ENCODE data around the gene HIPK4. TPM values are rescaled to one million over a fixed set of nuclear protein-coding genes. Genes with fewer than 3 reads are reported as not detected.

Gene HIPK4
- total RNA-seq, 1 experiment from 2014 or later = 0.74 TPM

DNA sequence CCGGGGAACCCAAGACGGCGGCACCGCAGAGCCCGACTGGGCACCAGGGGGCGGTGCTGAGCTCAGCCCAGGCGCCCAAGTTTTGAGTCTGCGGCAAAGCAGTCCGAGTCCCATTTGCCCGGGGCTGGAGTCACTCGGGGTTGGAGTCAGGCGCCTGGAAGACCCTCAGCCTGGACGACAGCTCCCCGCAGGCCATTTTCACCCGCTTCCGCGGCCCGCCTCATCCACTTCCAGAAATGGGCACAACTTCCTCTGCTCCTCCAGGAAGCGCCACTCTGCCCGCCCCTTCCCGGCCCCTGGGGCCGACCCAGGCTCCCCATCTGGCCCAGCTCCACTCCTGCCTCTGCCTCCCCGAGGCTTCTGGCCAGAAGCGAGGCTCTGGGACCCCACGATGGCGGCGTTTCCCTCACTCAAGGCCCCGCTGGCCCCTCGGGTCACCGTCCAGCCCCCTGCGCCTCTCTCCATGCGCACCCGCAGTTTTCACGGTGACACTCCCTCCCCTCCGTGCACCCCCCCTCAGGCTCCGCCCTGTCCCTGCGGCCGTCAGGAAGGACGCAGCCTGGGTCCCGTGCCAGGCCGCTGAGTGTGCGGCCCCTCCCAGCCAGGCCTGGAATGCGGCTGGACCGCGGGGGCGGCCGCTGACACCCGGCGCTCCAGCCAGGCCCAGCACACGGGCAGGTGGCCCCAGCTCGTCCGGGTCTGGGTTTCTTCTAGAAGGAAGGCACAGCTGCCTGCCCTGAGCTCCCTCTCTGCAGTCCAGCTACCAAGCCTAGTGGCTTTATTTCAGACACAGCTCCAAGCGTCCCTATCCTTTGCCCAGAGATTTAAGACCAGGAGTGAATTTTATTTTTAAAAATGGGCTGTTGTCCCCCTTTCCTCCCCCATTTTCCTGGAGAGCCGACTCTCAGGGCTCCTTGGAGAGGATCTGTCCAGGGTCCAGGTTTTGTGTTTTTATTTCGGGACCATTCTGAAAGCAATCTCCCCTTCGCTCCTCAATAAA is 31.1 kb upstream of the HIPK4 start (continued):
- TF ChIP-seq, protein P1, sequence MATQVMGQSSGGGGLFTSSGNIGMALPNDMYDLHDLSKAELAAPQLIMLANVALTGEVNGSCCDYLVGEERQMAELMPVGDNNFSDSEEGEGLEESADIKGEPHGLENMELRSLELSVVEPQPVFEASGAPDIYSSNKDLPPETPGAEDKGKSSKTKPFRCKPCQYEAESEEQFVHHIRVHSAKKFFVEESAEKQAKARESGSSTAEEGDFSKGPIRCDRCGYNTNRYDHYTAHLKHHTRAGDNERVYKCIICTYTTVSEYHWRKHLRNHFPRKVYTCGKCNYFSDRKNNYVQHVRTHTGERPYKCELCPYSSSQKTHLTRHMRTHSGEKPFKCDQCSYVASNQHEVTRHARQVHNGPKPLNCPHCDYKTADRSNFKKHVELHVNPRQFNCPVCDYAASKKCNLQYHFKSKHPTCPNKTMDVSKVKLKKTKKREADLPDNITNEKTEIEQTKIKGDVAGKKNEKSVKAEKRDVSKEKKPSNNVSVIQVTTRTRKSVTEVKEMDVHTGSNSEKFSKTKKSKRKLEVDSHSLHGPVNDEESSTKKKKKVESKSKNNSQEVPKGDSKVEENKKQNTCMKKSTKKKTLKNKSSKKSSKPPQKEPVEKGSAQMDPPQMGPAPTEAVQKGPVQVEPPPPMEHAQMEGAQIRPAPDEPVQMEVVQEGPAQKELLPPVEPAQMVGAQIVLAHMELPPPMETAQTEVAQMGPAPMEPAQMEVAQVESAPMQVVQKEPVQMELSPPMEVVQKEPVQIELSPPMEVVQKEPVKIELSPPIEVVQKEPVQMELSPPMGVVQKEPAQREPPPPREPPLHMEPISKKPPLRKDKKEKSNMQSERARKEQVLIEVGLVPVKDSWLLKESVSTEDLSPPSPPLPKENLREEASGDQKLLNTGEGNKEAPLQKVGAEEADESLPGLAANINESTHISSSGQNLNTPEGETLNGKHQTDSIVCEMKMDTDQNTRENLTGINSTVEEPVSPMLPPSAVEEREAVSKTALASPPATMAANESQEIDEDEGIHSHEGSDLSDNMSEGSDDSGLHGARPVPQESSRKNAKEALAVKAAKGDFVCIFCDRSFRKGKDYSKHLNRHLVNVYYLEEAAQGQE (IDR thresholded peaks at IDR 0.05; ENCODE audit: low read depth) = no peak
- TF ChIP-seq ZFX (IDR thresholded peaks at IDR 0.05) (peak; percentile 59; the same call in 1 of the 2 replicates), ELF1 (IDR thresholded peaks at IDR 0.05; ENCODE audit: borderline replicate concordance, low read depth) (no peak; the same call in 1 of the 2 replicates), SIN3A (IDR thresholded peaks at IDR 0.05; ENCODE audit: low read depth) (peak; percentile 96; the same call in 1 of the 2 replicates), POLR2AphosphoS5 (IDR thresholded peaks at IDR 0.05; ENCODE audit: low read depth, low read length) (peak; percentile 93), CBX3 (IDR thresholded peaks at IDR 0.05; ENCODE audit: low read depth) (peak; percentile 82), EZH2 (IDR thresholded peaks at IDR 0.05) (no peak), JUND (IDR thresholded peaks at IDR 0.05) (peak; percentile 74), YY1 (IDR thresholded peaks at IDR 0.05; ENCODE audit: extremely low read depth, insufficient replicate concordance, low read depth, low read length) (peak; percentile 63), RAD21 (IDR thresholded peaks at IDR 0.05; ENCODE audit: low read depth) (peak; percentile 59), POLR2A (IDR thresholded peaks at IDR 0.05; ENCODE audit: borderline replicate concordance, extremely low read depth, insufficient read depth, insufficient read length) (peak; percentile 65), EGR1 (IDR thresholded peaks at IDR 0.05; ENCODE audit: low read depth) (peak; percentile 99), CEBPB (IDR thresholded peaks at IDR 0.05; ENCODE audit: low read depth) (no peak), TCF7L2 (IDR thresholded peaks at IDR 0.05; ENCODE audit: borderline replicate concordance, extremely low read depth, insufficient read depth, insufficient read length) (peak; percentile 41), EZH2phosphoT487 (IDR thresholded peaks at IDR 0.05; ENCODE audit: borderline replicate concordance) (no peak), SP1 (IDR thresholded peaks at IDR 0.05; ENCODE audit: low read depth) (peak; percentile 94), FOSL1 (IDR thresholded peaks at IDR 0.05; ENCODE audit: low read depth) (peak; percentile 44; the same call in 1 of the 2 replicates)
- TF ChIP-seq, protein P2, sequence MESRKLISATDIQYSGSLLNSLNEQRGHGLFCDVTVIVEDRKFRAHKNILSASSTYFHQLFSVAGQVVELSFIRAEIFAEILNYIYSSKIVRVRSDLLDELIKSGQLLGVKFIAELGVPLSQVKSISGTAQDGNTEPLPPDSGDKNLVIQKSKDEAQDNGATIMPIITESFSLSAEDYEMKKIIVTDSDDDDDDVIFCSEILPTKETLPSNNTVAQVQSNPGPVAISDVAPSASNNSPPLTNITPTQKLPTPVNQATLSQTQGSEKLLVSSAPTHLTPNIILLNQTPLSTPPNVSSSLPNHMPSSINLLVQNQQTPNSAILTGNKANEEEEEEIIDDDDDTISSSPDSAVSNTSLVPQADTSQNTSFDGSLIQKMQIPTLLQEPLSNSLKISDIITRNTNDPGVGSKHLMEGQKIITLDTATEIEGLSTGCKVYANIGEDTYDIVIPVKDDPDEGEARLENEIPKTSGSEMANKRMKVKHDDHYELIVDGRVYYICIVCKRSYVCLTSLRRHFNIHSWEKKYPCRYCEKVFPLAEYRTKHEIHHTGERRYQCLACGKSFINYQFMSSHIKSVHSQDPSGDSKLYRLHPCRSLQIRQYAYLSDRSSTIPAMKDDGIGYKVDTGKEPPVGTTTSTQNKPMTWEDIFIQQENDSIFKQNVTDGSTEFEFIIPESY (IDR thresholded peaks at IDR 0.05; ENCODE audit: extremely low read depth, insufficient replicate concordance, low read length) = peak; percentile 68

All from HCT116 (cell line).